GM12874 (cell line): Measurements from ENCODE around the gene LYL1.
A peak's percentile ranks its signal among the peaks of the same experiment; 100 is the strongest.

Experiments
- CTCF ChIP-seq: IDR thresholded peaks from 2 replicates; pipeline ENCODE4 v1.5.1; 2011; ENCODE audit warnings: low read depth, mild to moderate bottlenecking, control low read depth, low read length, moderate library complexity; ENCODE audit not compliant: insufficient read depth

Gene LYL1

GRCh38 chr19:13060964-13061927, 41.4 kb downstream of the LYL1 start:
- TF ChIP-seq CTCF: peak; percentile 98

GRCh38 chr19:13060233-13060963, 42.3 kb downstream of the LYL1 start:
- no peak for TF ChIP-seq CTCF

- TF ChIP-seq CTCF: no peak
Observed at GRCh38 chr19:13058951-13059660, 43.6 kb downstream of the LYL1 start.

- TF ChIP-seq CTCF: no peak
Observed at GRCh38 chr19:13057744-13058143, 44.9 kb downstream of the LYL1 start.

GRCh38 chr19:13057147-13057572, 45.5 kb downstream of the LYL1 start:
- TF ChIP-seq CTCF: no peak

- TF ChIP-seq CTCF: no peak
Observed at GRCh38 chr19:13056052-13056660, 46.5 kb downstream of the LYL1 start.
